IPS-18a (cell line): ENCODE data around the gene ZFPM1.

Experiments used
- H3K27ac ChIP-seq: one replicate; pipeline ENCODE4 v1.5.1; 2013; ENCODE audit warnings: low read length
- H3K27me3 ChIP-seq: one replicate; pipeline ENCODE4 v1.6.1; 2013; ENCODE audit warnings: mild to moderate bottlenecking, low read length; ENCODE audit not compliant: control insufficient read depth, insufficient read depth
- H3K36me3 ChIP-seq: one replicate; pipeline ENCODE4 v1.6.1; 2013; ENCODE audit warnings: low read depth, low read length; ENCODE audit not compliant: control insufficient read depth
- H3K4me1 ChIP-seq: one replicate; pipeline ENCODE4 v1.6.1; 2013; ENCODE audit warnings: low read depth, low read length; ENCODE audit not compliant: control insufficient read depth
- H3K4me3 ChIP-seq: one replicate; pipeline ENCODE4 v1.5.1; 2013; ENCODE audit warnings: low read length
- H3K9ac ChIP-seq: one replicate; pipeline ENCODE4 v1.6.1; 2013; ENCODE audit warnings: mild to moderate bottlenecking, low read length, moderate library complexity
- H3K9me3 ChIP-seq: one replicate; pipeline ENCODE4 v1.6.1; 2013; ENCODE audit warnings: low read depth, low read length; ENCODE audit not compliant: control insufficient read depth

The ZFPM1 gene

GRCh38 chr16:88438084-88438870 lies 14.8 kb upstream of the ZFPM1 start:
- H3K27ac ChIP-seq: no peak overlapping the region
- H3K9ac ChIP-seq: no peak overlapping the region
- no peaks in the 10 kb centered on the region for H3K4me1 ChIP-seq
- H3K27me3 ChIP-seq: no peaks in the 10 kb centered on the region
- no peak overlapping the region for H3K4me3 ChIP-seq
- H3K36me3 ChIP-seq: no peaks in the 10 kb centered on the region
- H3K9me3 ChIP-seq: no peaks in the 10 kb centered on the region

GRCh38 chr16:88439016-88439415 lies 14.1 kb upstream of the ZFPM1 start:
- Histone ChIP-seq H3K9ac (no peak overlapping the region), H3K36me3 (no peaks in the 10 kb centered on the region), H3K27ac (no peak overlapping the region), H3K4me1 (no peaks in the 10 kb centered on the region), H3K27me3 (no peaks in the 10 kb centered on the region), H3K9me3 (no peaks in the 10 kb centered on the region), H3K4me3 (no peak overlapping the region)

DNA sequence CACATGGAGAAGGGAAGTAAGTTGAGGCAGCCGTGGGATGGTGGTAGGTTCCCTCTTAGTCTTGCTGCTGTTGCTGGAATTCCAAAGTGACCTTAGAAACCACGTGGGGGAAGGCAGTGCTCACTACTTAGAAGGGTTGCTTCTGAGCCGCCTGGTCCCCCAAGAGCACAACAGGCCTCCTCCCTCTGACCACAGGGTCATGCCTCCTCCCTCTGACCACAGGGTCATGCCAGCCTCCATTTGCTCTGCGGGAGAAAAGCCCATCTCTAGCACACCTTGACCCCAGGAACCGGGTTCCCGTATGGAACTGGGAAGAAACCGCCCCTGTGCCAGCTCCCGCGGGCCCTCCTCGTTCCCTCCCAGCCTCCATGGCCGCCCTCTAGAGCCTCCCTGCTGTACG lies 13.4 kb upstream of the ZFPM1 start:
- Histone ChIP-seq H3K27me3 (no peaks in the 10 kb centered on the region), H3K4me1 (no peaks in the 10 kb centered on the region), H3K27ac (no peak overlapping the region), H3K9me3 (no peaks in the 10 kb centered on the region), H3K36me3 (no peaks in the 10 kb centered on the region), H3K4me3 (no peak overlapping the region), H3K9ac (no peak overlapping the region)

DNA sequence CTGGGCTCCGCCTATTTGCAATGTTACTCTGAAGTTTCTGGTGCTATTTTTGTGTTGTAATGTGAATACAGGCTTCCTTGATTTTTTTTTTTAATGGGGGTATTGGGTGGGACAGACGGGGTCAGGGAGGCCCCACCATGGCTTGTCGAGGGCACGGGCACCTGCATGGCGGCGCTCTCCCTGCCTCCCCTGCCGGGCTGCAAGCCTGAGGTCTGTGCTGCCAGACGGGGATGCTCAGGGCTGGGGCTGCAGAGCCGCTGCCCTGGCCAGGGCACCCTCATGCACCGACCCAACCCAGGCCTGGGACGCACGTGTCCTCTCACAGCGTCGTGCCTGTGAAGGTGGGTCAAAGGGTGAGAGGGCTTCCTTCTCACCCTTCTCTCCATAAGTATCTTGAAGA lies 13.0 kb upstream of the ZFPM1 start:
- no peak overlapping the region for H3K27ac ChIP-seq
- no peaks in the 10 kb centered on the region for H3K4me1 ChIP-seq
- no peaks in the 10 kb centered on the region for H3K27me3 ChIP-seq
- H3K9ac ChIP-seq: no peak overlapping the region
- no peak overlapping the region for H3K4me3 ChIP-seq
- no peaks in the 10 kb centered on the region for H3K36me3 ChIP-seq
- H3K9me3 ChIP-seq: no peaks in the 10 kb centered on the region

GRCh38 chr16:88440686-88441405 lies 12.2 kb upstream of the ZFPM1 start:
- Histone ChIP-seq H3K4me3 (no peak overlapping the region), H3K27me3 (no peaks in the 10 kb centered on the region), H3K9ac (no peak overlapping the region), H3K9me3 (no peaks in the 10 kb centered on the region), H3K4me1 (no peaks in the 10 kb centered on the region), H3K27ac (no peak overlapping the region), H3K36me3 (no peaks in the 10 kb centered on the region)

GRCh38 chr16:88441460-88441859 lies 11.6 kb upstream of the ZFPM1 start:
- Histone ChIP-seq H3K9ac (no peak overlapping the region), H3K9me3 (no peaks in the 10 kb centered on the region), H3K4me3 (no peak overlapping the region), H3K4me1 (no peaks in the 10 kb centered on the region), H3K27me3 (no peaks in the 10 kb centered on the region), H3K36me3 (no peaks in the 10 kb centered on the region), H3K27ac (no peak overlapping the region)

GRCh38 chr16:88442383-88442726 lies 10.7 kb upstream of the ZFPM1 start:
- H3K27me3 ChIP-seq: no peaks in the 10 kb centered on the region
- no peak overlapping the region for H3K27ac ChIP-seq
- H3K4me1 ChIP-seq: no peaks in the 10 kb centered on the region
- no peak overlapping the region for H3K9ac ChIP-seq
- no peaks in the 10 kb centered on the region for H3K9me3 ChIP-seq
- no peak overlapping the region for H3K4me3 ChIP-seq
- H3K36me3 ChIP-seq: no peaks in the 10 kb centered on the region

- H3K9me3 ChIP-seq: no peaks in the 10 kb centered on the region
- H3K4me3 ChIP-seq: no peak overlapping the region
- no peak overlapping the region for H3K27ac ChIP-seq
- no peak overlapping the region for H3K9ac ChIP-seq
- no peaks in the 10 kb centered on the region for H3K4me1 ChIP-seq
- no peaks in the 10 kb centered on the region for H3K27me3 ChIP-seq
- no peaks in the 10 kb centered on the region for H3K36me3 ChIP-seq
These were observed 10.1 kb upstream of the ZFPM1 start for GRCh38 chr16:88442727-88443576.

GRCh38 chr16:88444826-88445582 lies 8.1 kb upstream of the ZFPM1 start:
- no peaks in the 10 kb centered on the region for H3K27me3 ChIP-seq
- no peaks in the 10 kb centered on the region for H3K36me3 ChIP-seq
- no peak overlapping the region for H3K4me3 ChIP-seq
- no peak overlapping the region for H3K27ac ChIP-seq
- H3K9me3 ChIP-seq: no peaks in the 10 kb centered on the region
- H3K9ac ChIP-seq: no peak overlapping the region
- H3K4me1 ChIP-seq: no peaks in the 10 kb centered on the region

GRCh38 chr16:88445583-88445960 lies 7.5 kb upstream of the ZFPM1 start:
- Histone ChIP-seq H3K9me3 (no peaks in the 10 kb centered on the region), H3K9ac (no peak overlapping the region), H3K4me1 (no peaks in the 10 kb centered on the region), H3K27me3 (peaks cover 4% of the 10 kb centered on the region), H3K27ac (no peak overlapping the region), H3K4me3 (no peak overlapping the region), H3K36me3 (no peaks in the 10 kb centered on the region)

DNA sequence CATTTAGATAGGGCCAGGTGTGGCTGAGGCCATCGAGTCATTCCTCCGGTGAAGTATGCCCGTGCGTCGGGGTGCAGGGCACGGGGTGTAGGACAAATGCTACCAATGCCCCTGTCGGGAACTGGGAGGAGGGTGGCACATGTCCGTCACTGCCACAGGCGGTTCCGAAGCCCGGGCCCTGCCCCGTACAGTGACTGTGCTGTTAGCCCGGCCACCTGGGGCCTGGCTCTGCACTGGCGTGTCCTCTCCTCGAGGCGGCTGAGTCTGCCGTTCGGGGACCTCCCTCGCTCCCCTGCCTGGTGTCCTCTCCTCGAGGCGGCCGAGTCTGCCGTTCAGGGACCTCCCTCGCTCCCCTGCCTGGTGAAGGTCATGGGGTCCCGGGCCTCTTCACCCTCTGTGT lies 7.0 kb upstream of the ZFPM1 start:
- H3K27ac ChIP-seq: no peak overlapping the region
- peaks cover 9% of the 10 kb centered on the region for H3K27me3 ChIP-seq
- H3K4me3 ChIP-seq: no peak overlapping the region
- no peaks in the 10 kb centered on the region for H3K36me3 ChIP-seq
- H3K4me1 ChIP-seq: no peaks in the 10 kb centered on the region
- H3K9me3 ChIP-seq: no peaks in the 10 kb centered on the region
- no peak overlapping the region for H3K9ac ChIP-seq
